ENCODE measurements around the gene KIFBP.
A peak's percentile ranks its signal among the peaks of the same experiment; 100 is the strongest.

Gene KIFBP

GRCh38 chr10:69051710-69052487 lies 63.3 kb downstream of the KIFBP start:
- DNase-seq: no peak

- no peak for DNase-seq
Measured at GRCh38 chr10:69052736-69053135, 64.1 kb downstream of the KIFBP start.

GRCh38 chr10:69055241-69055640 lies 66.6 kb downstream of the KIFBP start:
- DNase-seq: no peak

GRCh38 chr10:69056129-69056528 lies 67.5 kb downstream of the KIFBP start:
- DNase-seq: no peak

- no peak for DNase-seq
Measured at GRCh38 chr10:69056536-69057260, 68.1 kb downstream of the KIFBP start.

GRCh38 chr10:69057261-69057950 lies 68.8 kb downstream of the KIFBP start:
- peak; percentile 65 for DNase-seq

- no peak for DNase-seq
Measured at GRCh38 chr10:69057951-69058297, 69.3 kb downstream of the KIFBP start.

GRCh38 chr10:69060127-69060798 lies 71.7 kb downstream of the KIFBP start:
- no peak for DNase-seq

GRCh38 chr10:69061305-69062161 lies 72.9 kb downstream of the KIFBP start:
- peak; percentile 85 for DNase-seq

GRCh38 chr10:69062901-69063300 lies 74.3 kb downstream of the KIFBP start:
- no peak for DNase-seq

GRCh38 chr10:69064762-69065328 lies 76.2 kb downstream of the KIFBP start:
- no peak for DNase-seq

GRCh38 chr10:69065406-69066361 lies 77.1 kb downstream of the KIFBP start:
- peak; percentile 28 for DNase-seq

Data from KG1 (cell line).